ENCODE data around the gene LY6G5B. TPM values are rescaled to one million over a fixed set of nuclear protein-coding genes. Genes with fewer than 3 reads are reported as not detected.

The LY6G5B gene
- total and polyA plus RNA-seq, 2 donors (not counting 3 experiments of a cell fraction or from before 2014, with no cell fraction given): 15.4 to 25.0 TPM

GRCh38 chr6:31661262-31662123, 8.3 kb upstream of the LY6G5B start:
- no TSS peak for BruUV-seq (replicated peaks)
- peaks cover 45% of the 10 kb centered on the region for H3K4me1 ChIP-seq (ENCODE audit: control insufficient read depth, extremely low read depth, insufficient read depth, low read length)
- ChIA-PET POLR2A (interaction anchor here (1.0 to 2.1 kb wide), 3 partner anchors 10 to 166 kb away, joined by 3 to 13 read pairs (median 4); partner anchors contain the start of genes BAG6, HSPA1B and PRRC2A), CTCF (interaction anchor here (1.0 to 5.7 kb wide), 3 partner anchors 9 to 113 kb away, joined by 3 to 38 read pairs (median 3); partner anchors contain the start of gene BAG6)
- peaks cover 34% of the 10 kb centered on the region for H3K79me2 ChIP-seq (ENCODE audit: control insufficient read depth, insufficient read depth, low read length)
- no peak for DNase-seq (ENCODE audit: low read depth, low spot score)
- H3K9me3 ChIP-seq (replicated peaks; ENCODE audit: control insufficient read depth, insufficient read depth, low read length): no peaks in the 10 kb centered on the region
- H4K20me1 ChIP-seq (replicated peaks; ENCODE audit: control insufficient read depth, extremely low read depth, insufficient read depth, low read length): no peaks in the 10 kb centered on the region
- H3K9ac ChIP-seq (replicated peaks; ENCODE audit: extremely low read depth, insufficient read depth, low read length): peak overlapping the region; percentile 82
- H3K4me2 ChIP-seq (ENCODE audit: insufficient read depth, low read length): peak overlapping the region; percentile 67
- dilution Hi-C loops (cut with MboI; ENCODE audit: extremely low pct_ligation_motif_present, low sequenced_read_pairs) (no loop called here), intact Hi-C loops (cut with micrococcal nuclease) (loop anchor here (2.0 to 10.0 kb wide), 3 partner anchors 77 to 533 kb away; partner anchors contain the start of genes GPSM3 and PBX2)
- no peak overlapping the region for H2AFZ ChIP-seq (ENCODE audit: low read depth, low read length)
- TF ChIP-seq GATA2 (IDR thresholded peaks at IDR 0.05; ENCODE audit: insufficient read depth, insufficient read length, low read depth, low read length): no peak
- TF ChIP-seq FOS (IDR thresholded peaks at IDR 0.05; ENCODE audit: borderline replicate concordance, insufficient read depth, low read length): no peak
- no peak for TF ChIP-seq JUN (IDR thresholded peaks at IDR 0.05; ENCODE audit: borderline replicate concordance, insufficient read depth, insufficient read length, low read depth)
- no peak for TF ChIP-seq MAX (IDR thresholded peaks at IDR 0.05; ENCODE audit: insufficient read depth, insufficient read length)
- no peak for TF ChIP-seq EZH2 (IDR thresholded peaks at IDR 0.05; ENCODE audit: borderline replicate concordance, low read depth, low read length, severe bottlenecking)
- TF ChIP-seq MYC (IDR thresholded peaks at IDR 0.05; ENCODE audit: low read depth, low read length): no peak
- no peak for TF ChIP-seq POLR2A (IDR thresholded peaks at IDR 0.05; ENCODE audit: low read depth, low read length)
- no peak for TF ChIP-seq POLR2AphosphoS5 (IDR thresholded peaks at IDR 0.05; ENCODE audit: insufficient read depth, low read depth, low read length)
- TF ChIP-seq, protein P1, sequence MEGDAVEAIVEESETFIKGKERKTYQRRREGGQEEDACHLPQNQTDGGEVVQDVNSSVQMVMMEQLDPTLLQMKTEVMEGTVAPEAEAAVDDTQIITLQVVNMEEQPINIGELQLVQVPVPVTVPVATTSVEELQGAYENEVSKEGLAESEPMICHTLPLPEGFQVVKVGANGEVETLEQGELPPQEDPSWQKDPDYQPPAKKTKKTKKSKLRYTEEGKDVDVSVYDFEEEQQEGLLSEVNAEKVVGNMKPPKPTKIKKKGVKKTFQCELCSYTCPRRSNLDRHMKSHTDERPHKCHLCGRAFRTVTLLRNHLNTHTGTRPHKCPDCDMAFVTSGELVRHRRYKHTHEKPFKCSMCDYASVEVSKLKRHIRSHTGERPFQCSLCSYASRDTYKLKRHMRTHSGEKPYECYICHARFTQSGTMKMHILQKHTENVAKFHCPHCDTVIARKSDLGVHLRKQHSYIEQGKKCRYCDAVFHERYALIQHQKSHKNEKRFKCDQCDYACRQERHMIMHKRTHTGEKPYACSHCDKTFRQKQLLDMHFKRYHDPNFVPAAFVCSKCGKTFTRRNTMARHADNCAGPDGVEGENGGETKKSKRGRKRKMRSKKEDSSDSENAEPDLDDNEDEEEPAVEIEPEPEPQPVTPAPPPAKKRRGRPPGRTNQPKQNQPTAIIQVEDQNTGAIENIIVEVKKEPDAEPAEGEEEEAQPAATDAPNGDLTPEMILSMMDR (IDR thresholded peaks at IDR 0.05; ENCODE audit: extremely low read depth in 1 of 2, insufficient read depth in 1 of 2, low read depth in 1 of 2, low read length in 2 of 2): no peak
- no peak for FAIRE-seq
- no peaks in the 10 kb centered on the region for H3K9me1 ChIP-seq (replicated peaks; ENCODE audit: control insufficient read depth, extremely low read depth, insufficient read depth, low read length)
- H3K27ac ChIP-seq (ENCODE audit: insufficient read depth, low read depth, low read length): no peak overlapping the region
- H3K4me3 ChIP-seq (replicated peaks in 1 of 3; ENCODE audit: insufficient read depth in 1 of 3, low read depth in 1 of 3, low read length in 3 of 3): peak overlapping the region in 1 of 3 experiments; percentile 33
- peaks cover 2 to 3% of the 10 kb centered on the region in 2 experiments for H3K36me3 ChIP-seq (ENCODE audit: control insufficient read depth in 2 of 2, extremely low read depth in 1 of 2, insufficient read depth in 2 of 2, low read length in 2 of 2)
- no peaks in the 10 kb centered on the region for H3K27me3 ChIP-seq (ENCODE audit: control insufficient read depth in 2 of 2, insufficient read depth in 2 of 2, low read length in 2 of 2)
